ENCODE results near the gene CHL1. TPM values are rescaled to one million over a fixed set of nuclear protein-coding genes. Genes with fewer than 3 reads are reported as not detected.

The CHL1 gene
- total and polyA plus RNA-seq, 12 donors, result 0.55 to 28.8 (median 2.2) TPM

- no peak for ATAC-seq
- intact Hi-C loops (cut with DNase I), result no loop called here
- WGBS, 2 donors, result 68 to 69% methylated on average over 6 of the region's 6 CpGs
These were observed 61.3 kb downstream of the CHL1 start for GRCh38 chr3:257826-258225.

GRCh38 chr3:260898-261297 lies 64.3 kb downstream of the CHL1 start:
- Histone ChIP-seq H3K27ac (no peak overlapping the region), H3K9me3 (peaks cover 0 to 3% (median 0%) of the 10 kb centered on the region in 11 donors), H3K4me3 (no peak overlapping the region), H3K36me3 (no peaks in the 10 kb centered on the region), H3K27me3 (no peaks in the 10 kb centered on the region), H3K4me1 (no peaks in the 10 kb centered on the region)
- no peak for TF ChIP-seq CTCF (IDR thresholded peaks at IDR 0.05)
- WGBS, 2 donors, result 86 to 90% methylated on average over 2 of the region's 2 CpGs
- DNase-seq, result no peak
- intact Hi-C loops (cut with DNase I), result no loop called here
- no peak for ATAC-seq

More at GRCh38 chr3:257826-258225, 61.3 kb downstream of the CHL1 start:
- Histone ChIP-seq H3K27me3 (no peaks in the 10 kb centered on the region), H3K27ac (no peak overlapping the region), H3K4me1 (no peaks in the 10 kb centered on the region), H3K36me3 (no peaks in the 10 kb centered on the region), H3K9me3 (peaks cover 0 to 3% (median 0%) of the 10 kb centered on the region in 11 donors), H3K4me3 (no peak overlapping the region)
- no peak for DNase-seq
- TF ChIP-seq CTCF (IDR thresholded peaks at IDR 0.05), result no peak

- H3K4me3 ChIP-seq, result no peak overlapping the region
- no peak for DNase-seq
- no peak for TF ChIP-seq CTCF (IDR thresholded peaks at IDR 0.05)
- ATAC-seq, result no peak
- no peaks in the 10 kb centered on the region for H3K36me3 ChIP-seq
- intact Hi-C loops (cut with DNase I), result no loop called here
- H3K4me1 ChIP-seq, result no peaks in the 10 kb centered on the region
- WGBS, 2 donors, result 62 to 77% methylated on average over 4 of the region's 4 CpGs
- peaks cover 0 to 3% (median 0%) of the 10 kb centered on the region in 11 donors for H3K9me3 ChIP-seq
- H3K27ac ChIP-seq, result no peak overlapping the region
- H3K27me3 ChIP-seq, result no peaks in the 10 kb centered on the region
These were observed 66.8 kb downstream of the CHL1 start for GRCh38 chr3:263393-263792.

DNA sequence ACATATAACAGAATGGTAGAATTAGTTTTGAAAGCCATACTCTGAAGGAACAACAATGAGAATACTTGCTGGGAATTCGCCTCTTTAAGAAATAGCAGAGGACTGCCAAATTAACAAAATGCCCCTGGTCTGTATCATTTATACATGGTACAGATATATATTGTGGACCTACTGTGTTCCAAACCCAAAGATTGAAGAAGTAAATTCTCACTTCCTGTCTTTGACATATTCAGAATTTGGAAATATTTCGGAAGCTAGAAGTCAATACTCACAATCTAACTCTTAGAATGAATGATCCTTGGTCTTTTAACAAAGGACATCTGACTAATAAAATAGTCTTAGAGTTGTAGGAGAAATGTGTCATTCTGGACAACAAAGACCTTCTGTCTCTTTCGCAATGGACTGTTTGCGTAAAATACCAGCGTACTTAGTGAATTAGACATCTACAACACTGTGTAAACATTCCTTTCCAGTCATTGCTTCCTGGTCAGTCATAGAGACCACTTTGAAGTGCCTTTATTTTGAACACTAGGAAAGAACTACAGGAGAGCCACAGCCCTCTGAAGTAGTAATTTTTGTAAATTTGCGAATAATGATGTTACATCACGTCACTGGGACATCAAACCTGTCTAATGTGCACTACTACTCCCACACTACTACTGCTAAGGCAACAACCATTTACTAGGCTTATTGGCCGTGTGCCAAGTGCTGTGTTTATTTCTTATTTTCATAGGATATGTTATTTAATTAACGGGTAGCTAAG lies 68.0 kb downstream of the CHL1 start:
- intact Hi-C loops (cut with DNase I), result no loop called here
- ATAC-seq, result no peak

More for the DNA sequence above, 68.0 kb downstream of the CHL1 start:
- H3K27ac ChIP-seq, result no peak overlapping the region
- no peaks in the 10 kb centered on the region for H3K36me3 ChIP-seq
- no peaks in the 10 kb centered on the region for H3K4me1 ChIP-seq
- H3K27me3 ChIP-seq, result no peaks in the 10 kb centered on the region
- DNase-seq, result no peak
- 73 to 81% methylated on average over 9 of the region's 9 CpGs for WGBS, 2 donors
- TF ChIP-seq CTCF (IDR thresholded peaks at IDR 0.05), result no peak
- no peak overlapping the region for H3K4me3 ChIP-seq
- peaks cover 0 to 3% (median 0%) of the 10 kb centered on the region in 11 donors for H3K9me3 ChIP-seq
